Measurements from ENCODE around the gene NSFL1C.

Gene NSFL1C

DNA sequence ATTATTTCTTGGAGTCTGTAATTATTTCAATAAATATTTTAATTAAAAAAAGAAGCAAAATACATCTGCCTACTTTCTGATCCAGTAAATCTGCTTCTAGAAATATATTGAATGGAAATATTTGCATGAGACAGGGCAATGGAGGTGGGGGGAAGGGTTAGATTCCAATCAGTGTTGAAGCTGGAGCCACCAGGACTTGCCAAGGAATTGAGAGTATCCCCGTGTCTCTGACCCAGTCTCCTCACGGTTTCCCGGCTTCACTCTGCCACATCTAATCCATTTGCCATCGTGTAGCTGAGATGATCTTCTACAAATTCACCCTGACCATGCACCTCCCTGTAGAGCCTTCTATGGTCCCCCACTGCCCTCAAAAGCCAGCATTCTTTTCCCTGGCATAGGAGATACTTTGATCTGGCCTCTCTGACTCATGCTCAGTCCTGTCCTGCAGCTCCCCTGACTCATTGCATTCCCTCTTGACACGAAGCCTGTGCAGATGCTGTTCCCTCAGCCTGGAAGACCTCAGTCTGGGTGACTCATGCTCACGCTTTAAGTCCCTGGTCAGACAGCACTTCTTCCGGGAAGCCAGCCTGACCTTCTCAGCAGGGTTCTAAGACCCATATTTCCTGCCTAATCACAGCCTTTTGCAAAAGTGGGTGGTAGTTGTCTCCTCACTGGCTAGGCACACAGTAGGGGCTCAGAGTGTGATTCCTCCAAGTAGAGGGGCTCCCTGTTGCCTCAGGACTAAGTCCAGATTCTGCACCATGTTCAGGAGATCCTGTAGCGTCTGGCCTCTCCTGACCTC is 50.8 kb downstream of the NSFL1C start:
- no peak overlapping the region for H3K4me2 ChIP-seq (ENCODE audit: low read length)
- no peak overlapping the region for H3K4me3 ChIP-seq (ENCODE audit: low read depth, low read length)
- no peaks in the 10 kb centered on the region for H3K9me3 ChIP-seq (ENCODE audit: control insufficient read depth, low read length)
- H3K9ac ChIP-seq = no peak overlapping the region
- no peak overlapping the region for H3K27ac ChIP-seq
- no peak overlapping the region for H2AFZ ChIP-seq
- no peaks in the 10 kb centered on the region for H3K4me1 ChIP-seq
- H3K36me3 ChIP-seq (ENCODE audit: control insufficient read depth, insufficient read depth, low read length) = no peaks in the 10 kb centered on the region
- H3K27me3 ChIP-seq (ENCODE audit: control insufficient read depth, insufficient read depth, low read length) = no peaks in the 10 kb centered on the region
- TF ChIP-seq, protein P1, sequence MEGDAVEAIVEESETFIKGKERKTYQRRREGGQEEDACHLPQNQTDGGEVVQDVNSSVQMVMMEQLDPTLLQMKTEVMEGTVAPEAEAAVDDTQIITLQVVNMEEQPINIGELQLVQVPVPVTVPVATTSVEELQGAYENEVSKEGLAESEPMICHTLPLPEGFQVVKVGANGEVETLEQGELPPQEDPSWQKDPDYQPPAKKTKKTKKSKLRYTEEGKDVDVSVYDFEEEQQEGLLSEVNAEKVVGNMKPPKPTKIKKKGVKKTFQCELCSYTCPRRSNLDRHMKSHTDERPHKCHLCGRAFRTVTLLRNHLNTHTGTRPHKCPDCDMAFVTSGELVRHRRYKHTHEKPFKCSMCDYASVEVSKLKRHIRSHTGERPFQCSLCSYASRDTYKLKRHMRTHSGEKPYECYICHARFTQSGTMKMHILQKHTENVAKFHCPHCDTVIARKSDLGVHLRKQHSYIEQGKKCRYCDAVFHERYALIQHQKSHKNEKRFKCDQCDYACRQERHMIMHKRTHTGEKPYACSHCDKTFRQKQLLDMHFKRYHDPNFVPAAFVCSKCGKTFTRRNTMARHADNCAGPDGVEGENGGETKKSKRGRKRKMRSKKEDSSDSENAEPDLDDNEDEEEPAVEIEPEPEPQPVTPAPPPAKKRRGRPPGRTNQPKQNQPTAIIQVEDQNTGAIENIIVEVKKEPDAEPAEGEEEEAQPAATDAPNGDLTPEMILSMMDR (IDR thresholded peaks at IDR 0.05) = no peak
- no peaks in the 10 kb centered on the region for H3K79me2 ChIP-seq

DNA sequence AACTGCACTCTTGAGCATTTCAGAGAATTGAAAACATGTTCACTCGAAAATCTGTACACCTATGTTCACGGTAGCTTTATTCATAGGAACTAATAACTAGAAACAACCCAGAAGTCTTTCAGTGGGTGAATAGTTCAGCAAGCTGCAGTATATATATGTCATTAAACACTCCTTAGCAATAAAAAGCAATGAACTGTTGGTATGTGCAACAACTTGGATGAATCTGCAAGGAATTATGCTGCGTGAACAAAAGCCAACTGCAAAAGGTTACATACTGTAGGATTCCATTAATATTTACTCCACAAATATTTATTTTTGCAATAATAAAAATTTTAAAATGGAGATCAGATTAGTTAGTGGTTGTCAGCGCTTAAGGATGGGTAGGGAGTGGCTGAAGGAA is 51.7 kb downstream of the NSFL1C start:
- H2AFZ ChIP-seq = no peak overlapping the region
- TF ChIP-seq, protein P1 (IDR thresholded peaks at IDR 0.05) = no peak
- H3K9me3 ChIP-seq (ENCODE audit: control insufficient read depth, low read length) = no peaks in the 10 kb centered on the region
- no peak overlapping the region for H3K4me3 ChIP-seq (ENCODE audit: low read depth, low read length)
- no peak overlapping the region for H3K9ac ChIP-seq
- no peaks in the 10 kb centered on the region for H3K79me2 ChIP-seq
- H3K27ac ChIP-seq = no peak overlapping the region
- H3K4me2 ChIP-seq (ENCODE audit: low read length) = no peak overlapping the region
- no peaks in the 10 kb centered on the region for H3K36me3 ChIP-seq (ENCODE audit: control insufficient read depth, insufficient read depth, low read length)
- H3K4me1 ChIP-seq = no peaks in the 10 kb centered on the region
- no peaks in the 10 kb centered on the region for H3K27me3 ChIP-seq (ENCODE audit: control insufficient read depth, insufficient read depth, low read length)

DNA sequence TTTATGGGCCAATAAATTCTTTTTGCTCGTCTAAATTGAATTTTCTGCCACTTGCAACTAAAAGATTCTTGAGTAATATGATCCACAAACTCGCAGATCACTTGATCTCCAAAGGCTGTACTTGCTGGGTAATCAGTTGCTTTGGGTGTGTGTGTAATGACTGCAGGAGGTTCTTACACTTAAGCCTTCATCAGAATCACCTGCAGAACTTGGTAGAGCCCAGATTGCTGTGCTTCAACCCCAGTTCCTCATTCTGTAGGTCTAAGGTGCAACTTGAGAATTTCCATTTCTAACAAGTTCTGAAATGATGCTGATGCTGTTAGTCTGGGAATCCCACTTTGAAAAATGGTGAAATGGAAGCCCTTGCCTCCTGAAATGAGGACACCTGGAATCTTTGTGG is 60.8 kb downstream of the NSFL1C start:
- no peaks in the 10 kb centered on the region for H3K9me3 ChIP-seq (ENCODE audit: control insufficient read depth, low read length)
- no peak overlapping the region for H3K27ac ChIP-seq
- H2AFZ ChIP-seq = no peak overlapping the region

GRCh38 chr20:1403624-1404023 is 63.0 kb downstream of the NSFL1C start:
- no peaks in the 10 kb centered on the region for H3K27me3 ChIP-seq (ENCODE audit: control insufficient read depth, insufficient read depth, low read length)
- TF ChIP-seq, protein P1 (IDR thresholded peaks at IDR 0.05) = no peak
- H3K27ac ChIP-seq = no peak overlapping the region
- H3K4me3 ChIP-seq (ENCODE audit: low read depth, low read length) = no peak overlapping the region
- H3K36me3 ChIP-seq (ENCODE audit: control insufficient read depth, insufficient read depth, low read length) = no peaks in the 10 kb centered on the region
- no peak overlapping the region for H3K9ac ChIP-seq
- H2AFZ ChIP-seq = no peak overlapping the region
- H3K4me1 ChIP-seq = no peaks in the 10 kb centered on the region
- no peaks in the 10 kb centered on the region for H3K9me3 ChIP-seq (ENCODE audit: control insufficient read depth, low read length)
- no peaks in the 10 kb centered on the region for H3K79me2 ChIP-seq
- no peak overlapping the region for H3K4me2 ChIP-seq (ENCODE audit: low read length)

More for the DNA sequence above, 60.8 kb downstream of the NSFL1C start:
- Histone ChIP-seq H3K9ac (no peak overlapping the region), H3K4me1 (no peaks in the 10 kb centered on the region), H3K4me3 (ENCODE audit: low read depth, low read length) (no peak overlapping the region), H3K4me2 (ENCODE audit: low read length) (no peak overlapping the region), H3K27me3 (ENCODE audit: control insufficient read depth, insufficient read depth, low read length) (no peaks in the 10 kb centered on the region), H3K79me2 (no peaks in the 10 kb centered on the region), H3K36me3 (ENCODE audit: control insufficient read depth, insufficient read depth, low read length) (no peaks in the 10 kb centered on the region)
- TF ChIP-seq, protein P1 (IDR thresholded peaks at IDR 0.05) = no peak

GRCh38 chr20:1402149-1402548 is 64.5 kb downstream of the NSFL1C start:
- no peaks in the 10 kb centered on the region for H3K9me3 ChIP-seq (ENCODE audit: control insufficient read depth, low read length)
- H3K4me3 ChIP-seq (ENCODE audit: low read depth, low read length) = no peak overlapping the region
- H3K9ac ChIP-seq = no peak overlapping the region
- H3K27me3 ChIP-seq (ENCODE audit: control insufficient read depth, insufficient read depth, low read length) = no peaks in the 10 kb centered on the region
- no peaks in the 10 kb centered on the region for H3K4me1 ChIP-seq
- no peaks in the 10 kb centered on the region for H3K79me2 ChIP-seq
- H3K27ac ChIP-seq = no peak overlapping the region
- TF ChIP-seq, protein P1 (IDR thresholded peaks at IDR 0.05) = no peak
- H3K36me3 ChIP-seq (ENCODE audit: control insufficient read depth, insufficient read depth, low read length) = no peaks in the 10 kb centered on the region
- no peak overlapping the region for H3K4me2 ChIP-seq (ENCODE audit: low read length)
- H2AFZ ChIP-seq = no peak overlapping the region
